OCI-LY7 (cell line): ENCODE measurements around the gene DNAJB7. TPM values are rescaled to one million over a fixed set of nuclear protein-coding genes. Genes with fewer than 3 reads are reported as not detected.

Source experiments
- Bru-seq: library from RNA; stranded (reverse); fragments of 400-500 nt; gene quantifications from one replicate; lab custom pipeline; 2021; lab: Mats Ljungman, UMichigan
- BruChase-seq, 2 experiments: library from RNA; stranded (reverse); fragments of 400-500 nt; gene quantifications; one replicate each; lab custom pipeline; 2021; lab: Mats Ljungman, UMichigan
- BruUV-seq: library from RNA; stranded (reverse); fragments of 400-500 nt; replicated peaks from 2 replicates; lab custom pipeline; 2021; lab: Mats Ljungman, UMichigan
- CTCF ChIA-PET: fragments of 300-600 bp; sonication (Branson Sonifier 250); formaldehyde crosslinking; loops from one replicate; lab custom pipeline; 2022; ENCODE audit warnings: antibody characterized with exemption; ENCODE audit not compliant: unreplicated experiment; lab: Charles Lee
- POLR2A ChIA-PET: fragments of 300-600 bp; sonication (Branson Sonifier 250); formaldehyde crosslinking; loops from one replicate; lab custom pipeline; 2022; ENCODE audit warnings: antibody characterized with exemption; lab: Charles Lee
- DNase-seq: peaks from one replicate; pipeline ENCODE4 v3.0.0-alpha.2; 2015; ENCODE audit warnings: low spot score
- H2AFZ ChIP-seq: fragments of 200-600 bp; sonication (generic), shearing (Covaris generic); 2 replicates; pipeline ENCODE4 v1.6.1; 2014; ENCODE audit warnings: mild to moderate bottlenecking, antibody characterized with exemption, low read length, moderate library complexity
- H3K27ac ChIP-seq: fragments of 200-600 bp; sonication (generic); 2 replicates; pipeline ENCODE4 v1.5.1; 2014; ENCODE audit warnings: mixed run types, low read depth, mild to moderate bottlenecking, moderate library complexity, low read length, inconsistent platforms; ENCODE audit not compliant: poor library complexity, severe bottlenecking
- H3K36me3 ChIP-seq: fragments of 200-600 bp; sonication (generic); 2 replicates; pipeline ENCODE4 v1.6.1; 2014; ENCODE audit warnings: mild to moderate bottlenecking, antibody characterized with exemption, low read length, moderate library complexity, mixed read lengths; ENCODE audit not compliant: insufficient read depth
- H3K4me1 ChIP-seq: fragments of 200-600 bp; sonication (generic); 2 replicates; pipeline ENCODE4 v1.5.1; 2014; ENCODE audit warnings: mild to moderate bottlenecking, low read length; ENCODE audit not compliant: insufficient read depth, poor library complexity, severe bottlenecking
- H3K4me2 ChIP-seq: fragments of 200-600 bp; sonication (generic); 2 replicates; pipeline ENCODE4 v1.6.1; 2014; ENCODE audit warnings: mild to moderate bottlenecking, low read length
- H3K4me3 ChIP-seq: fragments of 200-600 bp; sonication (generic); 2 replicates; pipeline ENCODE4 v1.5.1; 2014; ENCODE audit warnings: mild to moderate bottlenecking, low read depth, low read length; ENCODE audit not compliant: poor library complexity, severe bottlenecking
- H3K79me2 ChIP-seq: fragments of 200-600 bp; sonication (generic); 2 replicates; pipeline ENCODE4 v1.6.1; 2016; ENCODE audit warnings: low read depth, mild to moderate bottlenecking, low read length, moderate library complexity, mixed read lengths; ENCODE audit not compliant: insufficient read depth
- H3K9me2 ChIP-seq: fragments of 200-600 bp; sonication (generic); 2 replicates; pipeline ENCODE4 v1.6.1; 2016; ENCODE audit warnings: mild to moderate bottlenecking, low read length, mixed read lengths; ENCODE audit not compliant: insufficient read depth
- H3K9me3 ChIP-seq: fragments of 200-600 bp; sonication (generic); 2 replicates; pipeline ENCODE4 v1.6.1; 2014; ENCODE audit warnings: mild to moderate bottlenecking, mixed run types, low read length, mixed read lengths
- H4K20me1 ChIP-seq: fragments of 200-600 bp; sonication (generic); 2 replicates; pipeline ENCODE4 v1.6.1; 2014; ENCODE audit warnings: mild to moderate bottlenecking, antibody characterized with exemption, low read length, moderate library complexity, mixed read lengths; ENCODE audit not compliant: insufficient read depth
- CTCF ChIP-seq: fragments of 200-600 bp; sonication (generic); conservative IDR thresholded peaks from 2 replicates; pipeline ENCODE4 v1.5.1; 2014; ENCODE audit warnings: mild to moderate bottlenecking, antibody characterized with exemption, low read length, moderate library complexity, mixed read lengths
- EZH2phosphoT487 ChIP-seq: fragments of 200-600 bp; sonication (generic); IDR thresholded peaks from 2 replicates; pipeline ENCODE4 v1.6.1; 2018; ENCODE audit warnings: low read depth, borderline replicate concordance, mild to moderate bottlenecking, mixed run types, antibody characterized with exemption, low read length, moderate library complexity, mixed read lengths
- intact Hi-C: fragments of 100-400 bp; cut with micrococcal nuclease; formaldehyde crosslinking; loops from one replicate; pipeline ENCODE4 v1.10.0; 2022; ENCODE audit not compliant: unreplicated experiment
- long read RNA-seq: library from polyadenylated mRNA; stranded (forward); transcript quantifications from one replicate; pipeline ENCODE4 v2.0.0, GENCODE V29; 2022
- total RNA-seq, 2 experiments: library from RNA; depleted of rRNA in 1 of 2; stranded (reverse); fragments of >200 nt in 1 of 2; shearing (Covaris generic) in 1 of 2; gene quantifications; 2 replicates each; pipeline ENCODE4 v1.2.3, GENCODE V29; 2014 to 2022

DNAJB7 gene
- not detected in 2 replicates for total RNA-seq (2014; rRNA removed; shearing (Covaris generic))
- not detected in 2 replicates for total RNA-seq (2022)
- not detected for Bru-seq, nascent RNA
- not detected for BruChase-seq, experiment 1, labeled RNA remaining after a 6-hour chase
- not detected for BruChase-seq, experiment 2, labeled RNA remaining after a 2-hour chase
- long read RNA-seq, transcript DNAJB7-201 (1 exons, 2,578 nt) = major isoform, 72 of 72 reads
- long read RNA-seq, partial matches to known transcripts = 0 of 72 reads
- long read RNA-seq, other reads (novel, unspliced or antisense) = 0 of 72 reads

GRCh38 chr22:40862013-40862412 is at the start of gene DNAJB7:
Gene DNAJB7 (minus strand): TSS chr22:40862113. CDS start chr22:40861994, 119 bp downstream.
- no peaks in the 10 kb centered on the region; the same call in 1 of the 2 replicates for H4K20me1 ChIP-seq
- H3K79me2 ChIP-seq = peaks cover 53% of the 10 kb centered on the region
- intact Hi-C loops = no loop called here
- H3K4me2 ChIP-seq = no peak within 1 kb of the TSS
- H2AFZ ChIP-seq = no peak within 1 kb of the TSS
- no peaks in the 10 kb centered on the region for H3K9me3 ChIP-seq
- TF ChIP-seq CTCF (no peak), EZH2phosphoT487 (no peak)
- no peaks in the 10 kb centered on the region for H3K9me2 ChIP-seq
- no peak within 1 kb of the TSS for H3K4me3 ChIP-seq
- ChIA-PET POLR2A (interaction anchor here (0.9 kb wide), 1 partner anchor 188 kb away, joined by 3 read pairs; no protein-coding TSS in a partner anchor), CTCF (no interaction called here)
- no peak within 1 kb of the TSS for H3K27ac ChIP-seq
- DNase-seq = no peak
- BruUV-seq = no TSS peak
- H3K36me3 ChIP-seq = peaks cover 30% of the 10 kb centered on the region
- peaks cover 16% of the 10 kb centered on the region for H3K4me1 ChIP-seq

- Histone ChIP-seq H3K9me2 (no peaks in the 10 kb centered on the region), H2AFZ (no peak overlapping the region), H3K9me3 (no peaks in the 10 kb centered on the region), H4K20me1 (no peaks in the 10 kb centered on the region), H3K4me1 (no peaks in the 10 kb centered on the region), H3K27ac (no peak overlapping the region), H3K4me2 (no peak overlapping the region), H3K4me3 (no peak overlapping the region), H3K79me2 (no peaks in the 10 kb centered on the region), H3K36me3 (peaks cover 25% of the 10 kb centered on the region)
- CTCF ChIA-PET = no interaction called here
- no TSS peak for BruUV-seq
- TF ChIP-seq EZH2phosphoT487 = no peak
- TF ChIP-seq CTCF = no peak
- POLR2A ChIA-PET = interaction anchor here (0.7 to 1.0 kb wide), 2 partner anchors 52 to 329 kb away, joined by 3 to 5 read pairs; partner anchors contain the start of genes ST13 and XPNPEP3
- no peak for DNase-seq
- intact Hi-C loops = no loop called here
These were observed 47.0 kb upstream of the DNAJB7 start for GRCh38 chr22:40908895-40909294.

DNA sequence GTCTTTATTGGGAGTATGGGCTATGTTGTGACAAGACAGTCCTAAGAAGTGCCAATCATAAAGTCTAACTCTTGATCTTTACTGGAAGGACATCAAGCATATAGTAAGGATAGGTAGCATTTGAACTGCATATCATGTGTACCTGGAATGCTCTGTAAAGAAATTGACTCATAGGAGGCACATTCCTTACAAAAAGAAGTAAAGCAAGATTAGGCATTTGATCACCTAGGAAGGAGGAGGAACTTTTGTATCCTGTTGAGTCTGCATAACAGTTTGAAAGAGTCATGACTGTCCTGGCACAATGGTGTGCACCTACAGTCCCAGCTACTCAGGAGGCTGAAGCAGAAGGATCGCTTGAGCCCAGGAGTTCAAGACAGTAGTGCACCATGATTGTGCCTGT is 42.2 kb upstream of the DNAJB7 start:
- H4K20me1 ChIP-seq = no peaks in the 10 kb centered on the region
- H3K36me3 ChIP-seq = peaks cover 13% of the 10 kb centered on the region
- H2AFZ ChIP-seq = no peak overlapping the region
- no peak overlapping the region for H3K27ac ChIP-seq
- H3K9me3 ChIP-seq = no peaks in the 10 kb centered on the region
- ChIA-PET CTCF (no interaction called here), POLR2A (interaction anchor here (0.7 kb wide), 2 partner anchors 171 to 259 kb away, joined by 3 read pairs; no protein-coding TSS in a partner anchor)
- H3K9me2 ChIP-seq = no peaks in the 10 kb centered on the region
- no peak overlapping the region for H3K4me2 ChIP-seq
- intact Hi-C loops = no loop called here
- no peaks in the 10 kb centered on the region for H3K79me2 ChIP-seq
- TF ChIP-seq EZH2phosphoT487 (no peak), CTCF (no peak)
- no peak for DNase-seq
- BruUV-seq = no TSS peak
- H3K4me1 ChIP-seq = no peaks in the 10 kb centered on the region
- no peak overlapping the region for H3K4me3 ChIP-seq
